Chondrocyte (in vitro differentiated cells): ENCODE data around the gene RAB41. TPM values are rescaled to one million over a fixed set of nuclear protein-coding genes. Genes with fewer than 3 reads are reported as not detected.

Experiments
- DNase-seq: peaks from one replicate; pipeline ENCODE4 v3.0.0; 2021; ENCODE audit warnings: mixed read lengths, low spot score
- H3K27ac Mint-ChIP-seq: one replicate; pipeline ENCODE4 v1.8.0; 2021; ENCODE audit warnings: mild to moderate bottlenecking, moderate library complexity, mixed read lengths; ENCODE audit not compliant: unreplicated experiment
- H3K27me3 Mint-ChIP-seq: 2 replicates; pipeline ENCODE4 v1.8.0; 2021; ENCODE audit warnings: low read depth, mixed read lengths
- H3K36me3 Mint-ChIP-seq: 2 replicates; pipeline ENCODE4 v1.8.0; 2021; ENCODE audit warnings: low read depth, mixed read lengths
- H3K4me1 Mint-ChIP-seq: 2 replicates; pipeline ENCODE4 v1.8.0; 2021; ENCODE audit warnings: low read depth, mild to moderate bottlenecking, mixed read lengths
- H3K4me3 Mint-ChIP-seq: one replicate; pipeline ENCODE4 v1.8.0; 2021; ENCODE audit warnings: mild to moderate bottlenecking, moderate library complexity, mixed read lengths; ENCODE audit not compliant: unreplicated experiment
- H3K9me3 Mint-ChIP-seq: 2 replicates; pipeline ENCODE4 v1.8.0; 2021; ENCODE audit warnings: low read depth, mixed read lengths
- CTCF ChIP-seq: fragments of 200-600 bp; sonication (generic); IDR thresholded peaks from 2 replicates; pipeline ENCODE4 v1.5.0; 2021; ENCODE audit warnings: antibody characterized with exemption, mild to moderate bottlenecking, moderate library complexity
- total RNA-seq: library from RNA; stranded (reverse); gene quantifications from 3 replicates; pipeline ENCODE4 v1.2.1, GENCODE V29; 2021

Gene RAB41
- total RNA-seq, 1 donor from 2014 or later, result not detected

- no peak for TF ChIP-seq CTCF
- Mint-ChIP-seq H3K4me1 (no peaks in the 10 kb centered on the region), H3K27ac (no peak overlapping the region), H3K36me3 (no peaks in the 10 kb centered on the region), H3K9me3 (peaks cover 26% of the 10 kb centered on the region), H3K27me3 (no peaks in the 10 kb centered on the region), H3K4me3 (no peak overlapping the region)
- no peak for DNase-seq
Measured at GRCh38 chrX:70255452-70255851, 26.5 kb upstream of the RAB41 start.

- H3K27ac Mint-ChIP-seq, result no peak overlapping the region
- no peaks in the 10 kb centered on the region for H3K36me3 Mint-ChIP-seq
- H3K27me3 Mint-ChIP-seq, result no peaks in the 10 kb centered on the region
- no peak overlapping the region for H3K4me3 Mint-ChIP-seq
- TF ChIP-seq CTCF, result no peak
- no peak for DNase-seq
- H3K4me1 Mint-ChIP-seq, result no peaks in the 10 kb centered on the region
- H3K9me3 Mint-ChIP-seq, result peaks cover 26% of the 10 kb centered on the region
Measured at GRCh38 chrX:70257423-70258288, 24.3 kb upstream of the RAB41 start.

- Mint-ChIP-seq H3K4me1 (no peaks in the 10 kb centered on the region), H3K9me3 (peaks cover 21% of the 10 kb centered on the region), H3K27me3 (no peaks in the 10 kb centered on the region), H3K4me3 (no peak within 1 kb of the TSS), H3K36me3 (no peaks in the 10 kb centered on the region), H3K27ac (no peak within 1 kb of the TSS)
- TF ChIP-seq CTCF, result no peak
- no peak for DNase-seq
Measured at GRCh38 chrX:70260104-70260503, 21.9 kb upstream of the RAB41 start, which contains the start of gene P2RY4. Gene P2RY4, minus strand, starts transcription at chrX:70260204. Its CDS starts 580 bp downstream, at chrX:70259624.

GRCh38 chrX:70262952-70263567 is 18.9 kb upstream of the RAB41 start:
- Mint-ChIP-seq H3K27me3 (no peaks in the 10 kb centered on the region), H3K27ac (no peak overlapping the region), H3K9me3 (peaks cover 29% of the 10 kb centered on the region), H3K36me3 (no peaks in the 10 kb centered on the region), H3K4me1 (no peaks in the 10 kb centered on the region), H3K4me3 (no peak overlapping the region)
- peak; percentile 62 for TF ChIP-seq CTCF
- no peak for DNase-seq

GRCh38 chrX:70264784-70265183 is 17.2 kb upstream of the RAB41 start:
- DNase-seq, result no peak
- no peak for TF ChIP-seq CTCF
- H3K27ac Mint-ChIP-seq, result no peak overlapping the region
- H3K9me3 Mint-ChIP-seq, result peaks cover 35% of the 10 kb centered on the region
- H3K4me1 Mint-ChIP-seq, result no peaks in the 10 kb centered on the region
- no peak overlapping the region for H3K4me3 Mint-ChIP-seq
- H3K27me3 Mint-ChIP-seq, result no peaks in the 10 kb centered on the region
- H3K36me3 Mint-ChIP-seq, result no peaks in the 10 kb centered on the region
